Thymus (tissue), 11 donors: ENCODE measurements around the gene CTDSPL. TPM values are rescaled to one million over a fixed set of nuclear protein-coding genes. Genes with fewer than 3 reads are reported as not detected.
"Not testable (repeated sequence)": the region's sequence is repeated elsewhere in the genome, so short reads cannot be mapped to it uniquely, and the experiment has no call there.

Experiments used
- DNase-seq, 9 donors: peaks; one replicate each; pipeline ENCODE4 v3.0.0-alpha.2; 2013; ENCODE audit warnings: low spot score in 9 of 9, low read depth in 6 of 9, missing footprints in 1 of 9
- H3K27ac ChIP-seq, 2 donors: one replicate each; pipeline ENCODE4 v1.5.1; 2013; ENCODE audit warnings: control low read depth in 1 of 2, low read depth in 1 of 2, low read length in 1 of 2, mild to moderate bottlenecking in 1 of 2, moderate library complexity in 1 of 2
- H3K27me3 ChIP-seq, 2 donors: one replicate each; pipeline ENCODE4 v1.5.1; 2013; ENCODE audit warnings: low read length in 1 of 2; ENCODE audit not compliant: control insufficient read depth in 2 of 2, insufficient read depth in 1 of 2
- H3K36me3 ChIP-seq, 2 donors: one replicate each; pipeline ENCODE4 v1.5.1; 2013; ENCODE audit warnings: low read length in 1 of 2, mild to moderate bottlenecking in 1 of 2, moderate library complexity in 1 of 2; ENCODE audit not compliant: control insufficient read depth in 2 of 2, insufficient read depth in 2 of 2
- H3K4me1 ChIP-seq, 2 donors: one replicate each; pipeline ENCODE4 v1.5.1; 2013; ENCODE audit warnings: low read length in 2 of 2; ENCODE audit not compliant: control insufficient read depth in 2 of 2, insufficient read depth in 2 of 2
- H3K4me3 ChIP-seq, 2 donors: one replicate each; pipeline ENCODE4 v1.5.1; 2013; ENCODE audit warnings: low read length in 2 of 2, control low read depth in 1 of 2, mild to moderate bottlenecking in 1 of 2
- H3K9me3 ChIP-seq, 2 donors: one replicate each; pipeline ENCODE4 v1.5.1; 2013; ENCODE audit warnings: low read length in 1 of 2, mild to moderate bottlenecking in 1 of 2; ENCODE audit not compliant: control insufficient read depth in 2 of 2, insufficient read depth in 1 of 2
- WGBS: extraction: QIAGEN DNeasy Blood & Tissue Kit; methylation state at CpG from one replicate; pipeline ENCODE4 v1.1.7; 2013; 5-methylcytosine and 5-hydroxymethylcytosine counted together
- polyA plus RNA-seq: library from polyadenylated mRNA; stranded (reverse); fragments of 200-250 nt; gene quantifications from one replicate; pipeline ENCODE4 v1.2.3, GENCODE V29; 2013
- total RNA-seq: library from RNA; stranded (reverse); fragments of 120-200 nt; gene quantifications from one replicate; pipeline ENCODE4 v1.2.4, GENCODE V29; 2013
- donor health status: healthy.

The CTDSPL gene
- total and polyA plus RNA-seq, 2 donors = 4.4 to 6.5 TPM

DNA sequence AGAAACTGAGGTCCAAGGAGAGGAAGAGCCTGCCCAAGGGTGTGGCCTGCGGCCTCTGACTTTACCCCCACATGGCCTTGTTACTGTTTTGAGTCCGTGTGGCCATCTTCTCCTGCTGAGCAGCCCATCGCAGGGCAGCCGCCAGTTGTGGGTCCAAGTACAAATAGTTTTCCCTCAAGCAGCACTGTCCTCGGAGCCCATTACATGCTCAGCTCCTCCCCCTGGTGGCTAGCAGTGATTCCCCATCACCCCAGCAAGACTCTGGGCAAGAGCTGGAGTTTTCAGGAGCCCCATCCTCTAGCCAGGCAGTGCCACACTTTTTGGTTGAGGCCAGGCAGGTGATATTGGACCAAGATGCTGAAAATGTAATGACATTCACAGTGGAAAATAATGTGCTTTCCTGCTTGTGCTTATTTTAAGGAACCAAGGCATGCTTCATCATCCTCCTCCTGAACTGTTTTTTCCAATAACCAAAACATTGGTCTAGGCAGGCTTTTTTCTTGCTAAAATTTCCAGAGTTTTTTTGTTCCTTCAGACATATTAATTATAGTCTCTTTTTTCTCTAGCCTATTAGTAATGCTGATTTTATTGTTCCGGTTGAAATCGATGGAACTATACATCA, 105.7 kb downstream of the CTDSPL start:
- peaks cover 0 to 10% of the 10 kb centered on the region in 2 donors for H3K4me1 ChIP-seq
- no peaks in the 10 kb centered on the region for H3K36me3 ChIP-seq
- DNase-seq = peak in 8 of 9 donors; percentile 46 to 82 (median 58)
- WGBS = 72% methylated on average over 7 of the region's 7 CpGs
- H3K4me3 ChIP-seq = no peak overlapping the region
- no peaks in the 10 kb centered on the region for H3K9me3 ChIP-seq
- no peak overlapping the region for H3K27ac ChIP-seq
- H3K27me3 ChIP-seq = no peaks in the 10 kb centered on the region

DNA sequence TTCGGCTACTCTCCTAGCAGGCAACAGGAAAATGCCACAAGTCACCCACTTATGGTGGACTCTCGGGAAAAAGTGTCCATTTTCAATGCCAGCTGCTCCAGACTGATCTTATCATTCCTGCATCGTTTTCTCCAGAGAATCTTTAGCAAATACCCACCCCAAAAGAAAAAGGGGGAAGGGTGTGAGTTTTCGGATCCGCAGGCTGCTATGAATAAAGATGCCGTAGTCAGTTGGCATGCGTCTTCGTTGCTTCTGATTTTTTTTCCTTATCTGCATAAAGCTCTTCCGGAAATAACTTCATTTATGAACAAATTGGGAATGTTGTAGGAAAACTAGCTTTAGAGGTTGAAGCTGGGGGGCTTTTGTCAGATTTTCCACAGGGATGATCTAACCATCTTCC, 106.5 kb downstream of the CTDSPL start:
- no peak for DNase-seq
- Histone ChIP-seq H3K9me3 (no peaks in the 10 kb centered on the region), H3K27ac (no peak overlapping the region), H3K27me3 (no peaks in the 10 kb centered on the region), H3K36me3 (no peaks in the 10 kb centered on the region), H3K4me1 (peaks cover 0 to 10% of the 10 kb centered on the region in 2 donors), H3K4me3 (no peak overlapping the region)
- WGBS = 98% methylated on average over 9 of the region's 9 CpGs

DNA sequence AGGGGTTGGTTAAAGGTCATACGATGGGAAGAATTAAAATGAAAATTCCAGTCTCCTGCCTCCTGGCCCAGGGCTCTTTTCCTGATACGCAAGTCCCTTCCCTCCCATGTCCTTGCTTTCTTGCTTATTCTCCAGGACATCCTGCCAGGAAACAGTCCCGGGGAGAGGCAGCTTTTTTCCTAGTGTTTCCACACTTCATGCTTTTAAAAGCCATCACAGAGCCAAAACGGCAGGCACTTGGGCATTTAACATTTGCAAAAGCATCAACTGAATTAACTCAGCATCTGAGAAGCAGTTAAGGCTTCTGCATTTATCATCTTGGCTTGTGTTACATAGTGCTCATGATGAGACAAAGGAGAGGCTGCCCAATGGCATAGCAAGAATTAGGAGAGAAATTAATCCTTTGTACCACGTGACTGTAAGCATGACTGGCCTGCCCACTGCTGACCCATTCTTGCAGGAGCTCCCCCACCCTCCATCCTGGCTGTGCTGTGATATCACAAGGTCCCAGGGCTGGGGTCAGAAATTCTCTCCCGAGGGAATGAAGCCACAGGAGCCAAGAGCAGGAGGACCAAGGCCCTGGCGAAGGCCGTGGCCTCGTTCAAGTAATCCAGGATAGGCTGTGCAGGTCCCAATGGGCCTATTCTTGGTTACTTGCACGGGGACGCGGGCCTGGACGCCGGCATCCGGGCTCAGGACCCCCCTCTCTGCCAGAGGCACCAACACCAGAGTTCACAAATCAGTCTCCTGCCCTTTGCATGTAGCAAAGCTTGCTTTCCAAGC, 107.3 kb downstream of the CTDSPL start:
- H3K4me3 ChIP-seq = no peak overlapping the region
- H3K36me3 ChIP-seq = no peaks in the 10 kb centered on the region
- H3K27ac ChIP-seq = no peak overlapping the region
- H3K9me3 ChIP-seq = no peaks in the 10 kb centered on the region
- DNase-seq = no peak
- H3K4me1 ChIP-seq = peaks cover 0 to 10% of the 10 kb centered on the region in 2 donors
- WGBS = 97% methylated on average over 15 of the region's 15 CpGs
- no peaks in the 10 kb centered on the region for H3K27me3 ChIP-seq

DNA sequence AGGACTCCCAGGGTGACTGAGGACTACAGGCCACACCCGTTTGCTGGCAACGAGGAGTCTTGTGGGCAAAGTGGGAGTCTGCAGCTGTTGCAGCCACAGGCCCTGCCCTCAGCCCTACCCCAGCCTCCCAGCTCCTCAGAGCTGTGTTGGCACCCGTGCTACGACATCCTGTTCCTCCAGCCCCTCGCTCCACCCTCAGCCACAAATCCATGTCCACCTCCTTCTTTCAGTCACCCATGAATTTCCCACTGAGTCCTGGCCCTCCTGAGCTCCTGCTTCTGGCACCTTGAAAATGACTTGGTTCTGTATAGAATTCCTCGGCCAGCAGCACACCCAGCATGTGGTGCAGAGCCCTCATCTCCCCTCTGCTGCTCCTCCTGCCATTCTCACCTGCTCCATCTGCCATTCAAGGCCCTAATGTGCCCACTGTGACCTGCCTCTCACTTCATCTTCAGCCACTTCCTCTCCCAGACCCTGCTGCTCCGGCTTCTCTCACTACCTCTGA, 108.0 kb downstream of the CTDSPL start:
- Histone ChIP-seq H3K27me3 (no peaks in the 10 kb centered on the region), H3K4me1 (peaks cover 0 to 10% of the 10 kb centered on the region in 2 donors), H3K9me3 (no peaks in the 10 kb centered on the region), H3K36me3 (no peaks in the 10 kb centered on the region), H3K4me3 (no peak overlapping the region), H3K27ac (no peak overlapping the region)
- no peak for DNase-seq
- 47% methylated on average over 7 of the region's 7 CpGs for WGBS

DNA sequence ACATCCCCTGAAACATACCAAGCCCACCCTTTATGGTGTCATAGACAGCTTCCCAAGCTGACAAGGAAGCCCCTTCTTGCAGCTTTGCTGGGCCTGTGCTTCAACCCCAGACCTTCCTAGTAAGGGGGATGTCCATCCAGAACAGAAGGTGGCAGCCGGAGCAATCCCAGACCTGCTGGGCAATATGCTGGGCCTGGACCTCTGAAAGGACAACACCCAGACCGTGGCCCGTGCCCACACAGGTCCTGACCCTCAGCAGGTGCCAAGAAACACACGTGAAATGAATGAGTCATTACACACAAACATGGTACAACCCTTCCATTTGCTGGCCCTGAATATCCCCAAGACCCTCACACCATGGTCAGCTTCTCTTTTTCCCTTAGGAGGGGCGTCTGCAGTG, 109.1 kb downstream of the CTDSPL start:
- DNase-seq = no peak
- H3K9me3 ChIP-seq = no peaks in the 10 kb centered on the region
- H3K4me3 ChIP-seq = no peak overlapping the region
- H3K27ac ChIP-seq = no peak overlapping the region
- H3K27me3 ChIP-seq = no peaks in the 10 kb centered on the region
- H3K36me3 ChIP-seq = peaks cover 3 to 4% of the 10 kb centered on the region in 2 donors
- peaks cover 0 to 13% of the 10 kb centered on the region in 2 donors for H3K4me1 ChIP-seq
- WGBS = 96% methylated on average over 5 of the region's 5 CpGs

DNA sequence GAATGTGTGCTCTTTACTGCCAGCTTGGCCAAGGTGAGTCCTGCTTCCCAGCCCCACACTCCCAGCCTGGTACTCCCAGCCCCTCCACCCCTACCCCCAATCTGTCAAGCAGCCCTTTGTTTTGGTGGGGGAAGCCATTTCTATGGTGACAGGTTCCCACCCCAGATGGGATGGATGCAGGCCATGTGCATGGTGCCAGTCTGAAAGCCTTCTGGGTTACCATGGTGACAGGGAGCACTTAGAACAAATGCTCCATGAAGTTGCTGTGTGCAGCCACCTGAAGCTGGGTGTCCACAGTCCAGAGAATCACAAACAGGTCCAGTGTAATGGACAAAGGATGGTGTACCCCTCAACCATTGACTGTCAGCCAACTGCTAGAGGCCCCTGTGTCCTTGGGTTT, 109.8 kb downstream of the CTDSPL start:
- Histone ChIP-seq H3K4me1 (peaks cover 0 to 13% of the 10 kb centered on the region in 2 donors), H3K36me3 (peaks cover 4 to 8% of the 10 kb centered on the region in 2 donors), H3K27me3 (no peaks in the 10 kb centered on the region), H3K4me3 (no peak overlapping the region), H3K27ac (no peak overlapping the region), H3K9me3 (no peaks in the 10 kb centered on the region)
- DNase-seq = no peak

DNA sequence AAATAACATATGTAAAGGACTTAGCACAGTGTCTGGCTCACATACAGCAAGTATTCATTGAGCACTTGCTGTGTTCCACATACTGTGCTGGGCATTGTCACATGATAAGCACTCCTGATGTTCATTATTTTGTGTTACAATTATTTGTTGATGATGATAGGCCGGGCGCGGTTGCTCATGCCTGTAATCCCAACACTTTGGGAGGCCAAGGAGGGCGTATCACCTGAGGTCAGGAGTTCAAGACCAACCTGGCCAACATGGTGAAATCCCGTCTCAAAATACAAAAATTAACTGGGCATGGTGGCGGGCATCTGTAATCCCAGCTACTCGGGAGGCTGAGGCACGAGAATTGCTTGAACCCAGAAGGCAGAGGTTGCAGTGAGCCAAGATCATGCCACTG, 110.4 kb downstream of the CTDSPL start:
- H3K4me3 ChIP-seq, H3K36me3 ChIP-seq, H3K27ac ChIP-seq, DNase-seq, H3K27me3 ChIP-seq, H3K9me3 ChIP-seq: not testable (repeated sequence)
- WGBS = 98% methylated on average over 8 of the region's 8 CpGs
- peaks cover 0 to 13% of the 10 kb centered on the region in 2 donors for H3K4me1 ChIP-seq

DNA sequence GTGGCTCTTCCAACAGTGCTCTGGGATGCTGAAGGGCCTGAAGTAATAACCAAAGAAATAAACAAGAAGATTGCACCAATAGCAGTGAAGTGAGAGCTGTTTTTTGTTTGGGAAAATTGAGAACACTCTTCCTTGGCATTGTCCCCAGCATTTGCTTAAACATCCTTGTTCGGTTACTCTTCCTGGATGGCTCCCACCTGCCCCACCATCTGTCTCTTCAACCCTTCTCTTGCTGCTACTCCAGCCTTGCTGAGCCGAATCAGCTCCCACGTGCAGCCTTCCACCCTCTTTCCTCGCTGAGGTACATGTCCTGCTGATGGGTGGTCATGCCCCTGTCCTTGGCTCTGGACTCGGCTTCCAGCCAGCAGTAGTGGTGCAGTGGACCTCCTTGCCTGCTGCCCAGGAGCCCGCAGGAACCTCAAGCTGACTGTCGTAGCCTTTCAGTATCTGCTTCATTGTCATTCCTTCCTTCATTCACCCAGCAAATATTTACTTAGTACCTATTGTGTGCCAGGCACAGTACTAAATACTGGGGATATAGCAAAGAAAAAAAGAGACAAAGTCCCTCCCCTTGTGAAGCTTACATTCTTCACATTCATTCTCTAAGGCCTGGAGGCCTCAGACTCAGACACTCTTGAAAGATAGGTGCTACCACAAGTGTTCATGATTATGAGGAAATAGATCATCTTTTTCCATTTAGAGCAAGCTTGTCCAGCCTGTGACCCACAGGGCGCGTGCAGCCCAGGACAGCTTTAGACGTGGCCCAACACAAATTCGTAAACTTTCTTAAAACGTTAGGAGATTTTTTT, 111.8 kb downstream of the CTDSPL start:
- no peak overlapping the region for H3K27ac ChIP-seq
- peaks cover 4 to 8% of the 10 kb centered on the region in 2 donors for H3K36me3 ChIP-seq
- H3K27me3 ChIP-seq = no peaks in the 10 kb centered on the region
- H3K4me1 ChIP-seq = peaks cover 0 to 13% of the 10 kb centered on the region in 2 donors
- H3K4me3 ChIP-seq = no peak overlapping the region
- 97% methylated on average over 12 of the region's 12 CpGs for WGBS
- H3K9me3 ChIP-seq = no peaks in the 10 kb centered on the region
- DNase-seq = no peak
